AG08396 (cell line): ENCODE results near the gene NOTCH4.

Experiments
- DNase-seq: peaks from one replicate; pipeline ENCODE4 v3.0.0; 2012; ENCODE audit warnings: low spot score, mixed read lengths

NOTCH4 gene

GRCh38 chr6:32163559-32164258, 60.2 kb downstream of the NOTCH4 start:
- DNase-seq, result no peak

GRCh38 chr6:32158052-32158451, 65.8 kb downstream of the NOTCH4 start:
- DNase-seq, result no peak

DNA sequence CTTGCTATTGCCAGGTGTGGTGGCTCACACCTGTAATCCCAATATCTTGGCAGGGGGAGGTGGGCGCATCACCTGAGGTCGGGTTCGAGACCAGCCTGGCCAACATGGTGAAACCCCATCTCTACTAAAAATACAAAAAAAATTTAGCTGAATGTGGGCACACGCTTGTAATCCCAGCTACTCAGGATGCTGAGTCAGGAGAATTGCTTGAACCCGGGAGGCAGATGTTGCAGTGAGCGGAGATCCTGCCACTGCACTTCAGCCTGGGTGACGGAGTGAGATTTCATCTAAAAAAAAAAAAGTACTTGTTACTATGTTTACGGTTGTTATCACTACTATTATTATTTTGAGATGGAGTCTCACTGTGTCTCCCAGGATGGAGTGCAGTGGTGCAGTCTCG, 67.0 kb downstream of the NOTCH4 start:
- no peak for DNase-seq

- DNase-seq, result peak; percentile 79
Observed at GRCh38 chr6:32154514-32155161, 69.2 kb downstream of the NOTCH4 start.

DNA sequence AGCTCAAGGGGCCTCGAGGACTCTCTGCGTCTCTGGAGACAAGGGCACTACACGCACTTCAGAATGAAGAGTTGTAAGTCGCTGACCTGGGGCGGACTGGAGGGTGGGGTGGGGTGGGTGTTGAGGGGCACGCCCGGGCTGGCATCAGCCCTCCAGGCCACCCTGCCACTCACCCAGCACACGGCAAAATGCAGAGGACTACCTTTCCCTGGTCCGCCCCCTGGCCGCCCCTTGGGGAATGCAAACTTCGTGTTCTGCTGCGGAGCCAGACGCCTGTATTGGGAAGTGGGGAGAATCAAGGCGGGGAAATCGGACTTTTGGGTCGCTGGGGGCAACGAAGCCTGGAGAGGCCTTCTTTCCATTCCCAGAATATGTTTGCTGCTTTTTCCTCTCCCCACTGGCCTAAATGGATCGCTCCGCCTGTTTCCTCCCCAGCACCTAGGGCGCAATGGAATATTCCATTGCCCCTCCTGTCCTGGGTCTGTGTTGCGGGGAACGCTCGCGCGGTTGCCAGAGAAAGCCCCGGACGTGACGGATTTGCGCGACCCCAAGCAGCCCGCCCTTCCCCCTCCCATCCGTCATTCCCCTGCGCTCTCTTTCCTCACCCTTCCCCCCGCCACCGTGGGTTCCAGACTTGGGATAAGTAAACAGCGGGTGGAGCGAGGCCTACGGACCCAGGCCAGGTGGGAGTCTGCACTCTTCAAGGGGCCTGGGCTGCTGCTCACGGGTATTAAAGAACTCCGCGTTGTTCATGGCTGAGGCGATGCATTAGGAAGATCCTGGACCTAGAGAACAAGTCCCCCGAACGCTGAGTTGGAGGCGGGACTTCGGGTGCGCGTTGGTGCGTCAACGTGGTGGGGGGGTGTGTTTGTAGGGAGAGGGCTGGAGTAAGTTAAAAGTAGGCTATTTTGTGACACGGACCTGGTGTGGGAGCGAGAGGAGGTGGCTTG, 70.0 kb downstream of the NOTCH4 start, which contains the start of gene PPT2:
TSS of gene PPT2 (plus strand) at position 578 of the 950 bp plus-strand sequence. CDS start 454 bp downstream, outside the sequence.
- peak; percentile 92 for DNase-seq

DNA sequence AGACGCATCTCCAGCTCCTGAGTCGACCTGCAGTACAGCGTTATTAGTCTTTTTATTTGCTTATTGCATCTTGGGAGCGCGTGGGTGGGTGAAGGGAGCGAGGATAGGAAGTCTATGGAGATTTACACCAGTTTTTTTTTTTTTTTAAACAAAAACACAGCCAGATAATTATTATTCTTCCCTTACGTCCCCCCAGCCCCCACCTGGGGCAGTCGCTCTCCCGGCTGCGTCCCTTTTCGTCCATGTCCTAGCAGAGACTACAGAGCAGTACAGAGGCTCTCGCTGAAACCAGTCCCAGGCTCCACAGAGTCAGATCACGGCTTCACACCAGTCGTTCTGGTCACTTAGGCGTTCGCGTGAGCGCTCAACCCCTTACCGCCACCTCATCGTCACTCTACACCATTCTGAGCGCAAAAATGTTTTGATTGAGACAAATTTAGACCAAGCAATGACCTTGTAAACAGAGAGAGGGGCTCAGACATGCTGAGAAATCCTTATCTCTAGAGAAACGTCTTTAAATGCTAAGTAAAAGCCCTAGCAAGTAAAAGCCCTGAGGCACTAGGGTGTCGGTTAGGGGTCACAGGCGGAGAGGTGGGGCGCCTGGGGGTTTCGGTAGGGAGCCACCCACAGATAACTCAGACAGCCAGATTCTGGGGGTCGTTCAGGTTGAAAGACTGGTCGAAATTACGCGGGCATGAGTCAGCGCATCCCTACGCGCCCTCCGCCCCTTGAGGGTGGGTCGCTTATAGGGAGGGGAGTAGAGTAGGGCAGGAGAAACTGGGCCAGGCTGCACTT, 70.9 kb downstream of the NOTCH4 start:
- peak; percentile 52 for DNase-seq

- peak; percentile 48 for DNase-seq
Observed at GRCh38 chr6:32151863-32152768, 71.8 kb downstream of the NOTCH4 start, which contains the start of gene PRRT1. Gene PRRT1 (minus strand): TSS chr6:32151939. CDS start chr6:32151827, 112 bp downstream.

GRCh38 chr6:32151181-32151862, 72.5 kb downstream of the NOTCH4 start:
- no peak for DNase-seq

- no peak for DNase-seq
Observed at GRCh38 chr6:32149932-32150870, 73.7 kb downstream of the NOTCH4 start.

- DNase-seq, result no peak
Observed at GRCh38 chr6:32149092-32149755, 74.6 kb downstream of the NOTCH4 start.

DNA sequence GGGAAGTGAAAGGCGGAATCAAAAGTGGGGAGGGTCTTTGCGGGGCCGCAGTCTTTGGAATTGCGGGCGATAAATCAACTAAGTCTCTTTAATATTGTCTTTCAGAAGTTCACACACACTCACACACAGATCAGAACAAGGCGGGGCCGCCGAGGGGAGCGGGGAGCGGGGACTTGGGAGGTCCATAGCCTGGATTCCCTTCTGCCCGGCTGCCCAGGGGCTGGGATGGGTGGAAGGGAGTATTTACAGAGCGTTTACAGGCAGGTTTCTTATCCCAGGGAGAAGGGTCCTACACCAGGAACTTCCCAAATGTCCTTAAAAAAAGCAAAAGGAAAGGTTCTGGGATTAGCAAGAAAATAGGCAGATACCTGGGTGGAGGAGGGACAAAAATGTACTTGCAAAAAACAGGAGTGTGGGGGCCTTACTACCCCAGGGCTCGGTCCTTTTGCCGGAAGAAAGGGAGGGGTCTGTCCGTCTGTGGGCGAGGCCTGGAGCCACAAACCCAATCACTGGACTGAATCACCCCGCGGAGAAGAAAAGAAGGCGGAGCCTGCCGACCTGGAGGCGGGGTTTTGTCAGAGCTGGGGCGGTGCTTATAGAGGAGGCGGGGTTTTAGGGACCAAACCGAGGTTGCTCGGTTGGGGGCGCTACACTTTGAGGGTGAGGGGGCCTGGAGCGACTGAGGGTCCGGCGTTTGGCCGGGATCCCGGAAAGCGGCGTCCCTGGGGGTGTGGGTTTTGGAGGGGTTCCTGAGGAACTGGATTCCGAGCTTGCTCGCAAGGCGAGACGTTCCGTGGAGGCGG, 75.4 kb downstream of the NOTCH4 start:
- DNase-seq, result no peak

- DNase-seq, result no peak
Observed at GRCh38 chr6:32147401-32148132, 76.3 kb downstream of the NOTCH4 start.

DNA sequence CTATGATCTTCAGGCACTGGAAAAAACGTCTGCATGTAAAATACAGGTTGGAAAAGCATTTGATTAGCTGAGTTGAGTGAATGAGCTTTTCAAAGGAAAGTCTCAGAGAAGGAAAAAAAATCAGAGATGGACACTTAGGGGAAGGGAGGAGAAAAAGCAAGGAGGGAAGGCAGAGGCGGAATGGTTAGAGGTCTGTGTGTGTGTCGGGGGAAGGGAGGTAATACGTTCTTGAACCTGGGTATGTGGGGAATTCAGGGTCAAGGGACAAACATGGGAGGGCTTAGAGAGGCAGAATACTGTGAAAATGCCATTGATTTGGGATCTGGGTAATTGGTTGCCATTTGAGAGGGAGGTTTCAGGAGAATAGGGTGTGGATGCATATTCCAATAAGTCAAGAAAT, 77.2 kb downstream of the NOTCH4 start:
- no peak for DNase-seq

DNA sequence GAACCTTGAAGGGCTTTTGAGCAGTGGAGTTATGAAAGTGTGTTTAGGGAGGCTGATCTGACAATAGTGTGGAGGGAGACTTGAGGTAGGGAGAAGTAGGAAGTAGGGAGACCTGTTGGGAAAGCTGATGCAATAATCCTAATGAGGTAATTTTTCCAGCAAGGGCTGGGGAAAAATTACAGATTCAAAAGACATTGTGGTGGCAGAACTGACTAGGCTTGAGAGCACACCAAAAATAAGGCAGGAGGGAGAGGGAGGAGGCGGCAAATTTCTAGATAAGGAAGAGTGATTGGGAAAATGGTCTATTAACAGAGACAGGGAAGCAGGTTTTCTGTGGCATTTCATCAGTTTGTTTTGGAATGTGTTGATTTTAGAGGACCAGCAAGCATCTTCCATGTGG, 77.6 kb downstream of the NOTCH4 start:
- no peak for DNase-seq
